Activated CD4-positive, alpha-beta T cell treated with anti-CD3 and anti-CD28 coated beads, Interleukin-2, amount 50 U/mL, for 4 hours (primary cell): ENCODE results near the gene TMEM19.
"Not testable (repeated sequence)": the region's sequence is repeated elsewhere in the genome, so short reads cannot be mapped to it uniquely, and the experiment has no call there.

Experiments used
- DNase-seq, 2 experiments: peaks; one replicate each; pipeline ENCODE4 v3.0.0-alpha.2; 2020

The TMEM19 gene

DNA sequence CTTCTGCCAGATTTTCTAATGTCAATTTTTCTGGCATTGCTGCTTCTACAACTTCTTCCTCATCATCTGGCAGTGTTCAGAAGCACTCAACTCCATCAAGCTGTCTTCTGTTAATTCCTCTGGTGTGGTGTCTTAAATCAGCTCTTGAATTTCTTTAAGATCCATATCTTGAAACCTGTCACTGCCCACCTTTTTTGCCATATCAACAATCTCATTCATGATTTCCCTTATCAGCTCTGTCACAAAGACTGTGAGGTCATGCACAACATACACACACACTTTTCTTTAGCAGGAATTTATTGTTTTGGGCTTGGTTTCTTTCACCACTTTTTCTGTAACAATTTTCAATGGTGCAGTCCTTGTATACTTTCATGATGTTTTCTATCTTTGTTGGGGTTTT, 14.6 kb upstream of the TMEM19 start:
- no peak for DNase-seq

DNA sequence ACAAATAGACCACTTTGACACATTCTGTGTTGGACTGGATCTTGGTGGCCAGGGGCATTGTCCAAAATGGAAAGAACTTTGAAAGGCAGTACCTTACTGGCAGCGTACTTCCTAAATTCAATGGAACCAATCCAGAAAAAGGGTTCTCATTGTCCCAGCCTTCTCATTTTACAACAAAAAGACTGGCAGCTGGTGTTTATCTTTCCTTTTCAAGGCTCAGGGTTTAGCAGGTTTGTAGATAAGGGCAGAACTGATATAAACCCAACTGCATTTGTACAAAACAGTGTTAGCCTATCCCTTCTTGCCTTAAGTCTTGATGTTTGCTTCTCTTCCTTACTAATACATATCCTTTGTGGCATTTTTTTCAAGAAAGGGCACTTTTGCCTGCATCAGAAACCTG, 14.1 kb upstream of the TMEM19 start:
- DNase-seq = no peak

DNA sequence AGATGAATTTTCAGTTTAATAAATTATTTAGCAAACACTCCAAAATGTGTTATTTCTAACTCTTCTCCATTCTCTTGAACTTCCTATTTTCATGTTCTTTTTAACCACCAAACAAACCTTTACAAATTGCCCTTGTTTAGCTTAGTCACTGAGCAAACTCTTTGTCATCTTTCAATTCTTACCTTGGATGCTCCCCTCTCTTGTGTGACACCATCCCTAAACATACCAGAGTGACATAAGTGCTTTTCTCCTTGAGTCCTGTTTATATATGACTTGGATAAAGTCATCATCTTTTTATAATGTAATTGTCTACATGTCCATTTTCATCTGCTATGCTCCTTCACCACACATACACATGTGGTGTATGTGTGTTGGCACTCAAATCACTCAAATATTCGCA, 3.4 kb upstream of the TMEM19 start:
- DNase-seq = no peak

DNA sequence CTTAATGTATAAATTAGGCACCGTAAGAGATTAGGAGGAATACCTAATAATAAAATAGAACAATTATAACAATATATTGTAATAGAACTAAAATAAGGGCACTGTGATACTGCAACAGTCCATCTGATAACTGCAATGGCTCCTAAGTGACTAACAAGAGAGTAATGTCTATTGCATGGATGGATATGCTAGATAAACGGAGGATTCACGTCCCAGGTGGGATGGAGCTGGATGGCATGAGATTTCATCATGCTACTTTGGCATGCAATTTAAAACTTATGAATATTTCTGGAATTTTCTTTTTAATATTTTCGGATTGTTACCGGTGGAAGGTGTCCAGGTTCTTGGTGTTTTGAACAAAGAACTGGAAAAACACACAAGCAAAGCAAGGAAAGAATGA, 2.2 kb upstream of the TMEM19 start:
- DNase-seq = no peak

DNA sequence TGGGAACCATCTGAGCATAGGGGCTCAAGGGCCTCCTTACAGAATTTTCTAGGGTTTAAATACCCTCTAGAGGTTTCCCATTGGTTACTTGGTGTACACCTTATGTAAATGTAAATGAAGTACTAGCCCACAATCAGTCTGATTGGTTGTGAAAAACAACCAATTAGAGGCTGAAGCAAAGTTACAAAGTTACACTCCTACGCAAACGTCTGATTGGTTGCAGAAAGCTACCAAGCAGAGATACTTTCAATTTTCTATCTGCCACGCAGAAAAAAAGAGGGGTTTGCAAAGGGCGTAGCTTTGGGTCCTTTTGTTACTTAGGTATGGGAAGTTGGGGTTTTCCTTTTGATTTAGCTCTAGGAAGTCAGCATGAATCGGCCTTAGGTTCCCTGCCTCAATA, 1.8 kb upstream of the TMEM19 start:
- DNase-seq = no peak

DNA sequence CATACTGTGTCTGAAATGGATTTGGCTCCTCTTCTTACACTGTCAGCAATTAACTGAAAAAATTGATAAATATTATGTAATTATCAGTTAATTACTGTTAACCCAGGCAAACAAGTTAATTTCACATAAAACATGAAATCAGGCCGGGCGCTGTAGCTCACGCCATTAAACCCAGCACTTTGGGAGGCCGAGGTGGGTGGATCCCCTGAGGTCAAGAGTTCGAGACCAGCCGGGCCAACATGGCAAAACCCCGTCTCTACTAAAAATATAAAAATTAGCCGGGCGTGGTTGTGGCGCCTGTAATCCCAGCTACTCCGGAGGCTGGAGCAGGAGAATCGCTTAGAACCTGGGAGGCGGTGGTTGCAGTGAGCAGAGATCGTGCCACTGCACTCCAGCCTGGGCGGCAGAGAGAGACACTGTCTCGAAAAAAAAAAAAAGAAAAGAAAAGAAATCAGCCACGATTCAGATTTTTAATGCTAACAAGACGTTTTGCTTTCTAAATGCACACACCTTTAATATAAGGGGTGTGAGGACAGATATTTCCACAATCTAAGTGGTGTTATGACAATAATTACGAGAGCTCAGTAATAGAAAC, 473 bp upstream of the TMEM19 start:
- DNase-seq = no peak

DNA sequence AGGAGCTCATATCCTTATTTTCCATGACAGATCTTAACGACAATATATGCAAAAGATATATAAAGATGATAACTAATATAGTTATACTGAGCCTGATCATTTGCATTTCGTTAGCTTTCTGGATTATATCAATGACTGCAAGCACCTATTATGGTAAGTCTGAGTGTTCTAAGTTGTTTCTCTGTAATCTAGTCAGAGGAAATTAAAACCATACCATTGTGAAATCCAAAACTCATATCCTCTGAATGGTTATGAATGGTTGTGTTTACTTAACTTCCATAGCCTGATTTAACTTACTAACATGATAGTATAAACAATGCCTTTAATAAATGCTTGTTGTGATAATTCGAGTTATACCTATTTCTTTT, 760 bp downstream of the TMEM19 start:
- DNase-seq = no peak

DNA sequence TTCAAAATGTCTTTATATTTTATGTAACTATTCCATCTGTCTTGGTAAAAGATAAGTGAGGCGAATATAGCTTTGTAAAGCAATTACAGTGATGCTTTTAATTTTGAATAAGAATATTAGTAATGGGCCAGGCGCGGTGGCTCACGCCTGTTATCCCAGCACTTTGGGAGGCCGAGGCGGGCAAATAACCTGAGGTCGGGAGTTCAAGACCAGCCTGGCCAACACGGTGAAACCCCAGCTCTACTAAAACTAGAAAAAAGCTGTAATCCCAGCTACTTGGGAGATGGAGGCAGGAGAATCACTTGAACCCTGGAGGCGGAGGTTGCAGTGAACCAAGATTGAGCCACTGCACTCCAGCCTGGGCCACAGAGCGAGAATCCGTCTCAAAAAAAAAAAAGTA, 1.3 kb downstream of the TMEM19 start:
- not testable (repeated sequence) for DNase-seq

DNA sequence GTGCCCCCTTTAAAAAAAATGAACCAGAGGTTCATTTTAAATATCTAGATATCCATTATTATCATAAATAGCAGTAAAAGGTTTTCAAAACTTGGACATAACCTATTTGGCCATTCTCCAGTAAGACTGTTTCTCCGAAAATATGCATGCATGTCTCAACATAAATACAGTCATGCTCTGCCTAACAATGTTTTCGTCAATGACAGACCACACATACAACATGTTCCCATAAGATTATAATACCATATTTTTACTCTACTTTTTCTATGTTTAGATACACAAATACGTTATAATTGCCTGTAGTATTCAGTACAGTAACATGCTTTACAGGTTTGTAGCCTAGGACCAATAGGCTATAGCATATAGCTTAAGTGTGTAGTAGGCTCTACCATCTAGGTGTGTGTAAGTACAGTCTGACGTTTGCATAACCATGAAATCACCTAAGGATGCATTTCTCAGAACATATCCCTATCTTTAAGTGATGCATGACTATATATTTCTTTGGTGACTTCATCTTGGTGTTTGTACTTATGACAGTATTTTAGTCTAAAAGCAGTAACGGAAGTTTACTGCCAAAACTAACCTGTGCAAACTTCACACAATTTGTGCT, 3.2 kb downstream of the TMEM19 start:
- no peak for DNase-seq

DNA sequence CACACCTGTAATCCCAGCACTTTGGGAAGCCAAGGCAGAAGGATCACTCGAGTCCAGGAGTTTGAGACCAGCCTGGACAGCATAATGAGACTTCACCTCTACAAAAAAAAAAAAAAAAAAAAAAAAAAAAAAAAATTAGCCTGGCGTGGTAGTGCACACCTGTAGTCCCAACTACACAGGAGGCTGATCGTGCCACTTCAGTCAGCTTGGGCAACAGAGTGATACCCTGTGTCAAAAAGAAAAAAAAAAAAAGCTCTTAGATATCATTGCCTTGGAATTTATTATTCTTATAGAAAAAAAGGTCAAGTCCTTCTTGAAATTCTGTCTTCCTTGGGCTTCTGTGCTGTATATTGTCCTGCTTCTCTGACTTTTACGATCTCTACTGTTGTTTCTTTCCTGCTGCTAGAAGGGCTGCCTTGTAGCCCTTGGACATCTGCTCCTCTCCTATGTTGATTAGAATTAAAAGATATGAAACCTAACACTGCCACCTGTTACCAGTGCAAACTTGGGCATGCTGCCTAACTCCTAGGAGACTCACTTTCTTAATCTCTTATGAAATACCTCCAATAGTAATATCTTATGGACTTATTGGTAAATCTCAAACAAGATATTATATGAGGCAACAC, 5.7 kb downstream of the TMEM19 start:
- no peak for DNase-seq

DNA sequence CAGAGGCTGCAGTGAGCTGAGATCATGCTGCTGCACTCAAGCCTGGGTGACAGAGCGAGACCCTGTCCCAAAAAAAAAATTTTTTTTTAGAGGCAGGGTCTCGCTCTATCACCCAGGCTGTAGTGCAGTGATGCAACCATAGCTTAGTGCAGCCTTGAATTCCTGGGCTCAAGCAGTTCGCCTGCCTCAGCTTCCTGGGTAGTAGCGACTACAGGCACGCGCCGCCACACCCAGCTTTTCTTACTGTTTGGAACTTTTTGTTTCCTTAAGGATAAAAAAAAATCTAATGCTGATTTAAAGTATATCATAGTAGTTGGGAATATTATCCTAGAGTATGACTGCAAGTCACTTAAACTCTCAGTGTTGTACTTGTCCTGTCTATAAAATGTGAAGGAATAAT, 7.2 kb downstream of the TMEM19 start:
- DNase-seq = no peak

DNA sequence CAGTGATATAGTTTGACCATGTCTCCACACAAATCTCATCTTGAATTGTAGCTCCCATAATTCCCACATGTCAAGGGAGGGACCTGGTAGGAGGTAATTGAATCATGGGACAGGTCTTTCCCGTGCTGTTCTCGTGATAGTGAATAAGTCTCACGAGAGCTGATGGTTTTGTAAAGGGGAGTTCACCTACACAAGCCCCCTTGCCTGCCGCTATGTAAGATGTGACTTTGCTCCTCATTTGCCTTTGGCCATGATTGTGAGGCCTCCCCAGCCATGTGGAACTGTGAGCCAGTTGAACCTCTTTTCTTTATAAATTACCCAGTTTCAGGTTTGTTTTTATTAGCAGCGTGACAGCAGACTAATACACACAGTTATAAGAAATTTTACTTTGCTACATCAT, 7.8 kb downstream of the TMEM19 start:
- not testable (repeated sequence) for DNase-seq

DNA sequence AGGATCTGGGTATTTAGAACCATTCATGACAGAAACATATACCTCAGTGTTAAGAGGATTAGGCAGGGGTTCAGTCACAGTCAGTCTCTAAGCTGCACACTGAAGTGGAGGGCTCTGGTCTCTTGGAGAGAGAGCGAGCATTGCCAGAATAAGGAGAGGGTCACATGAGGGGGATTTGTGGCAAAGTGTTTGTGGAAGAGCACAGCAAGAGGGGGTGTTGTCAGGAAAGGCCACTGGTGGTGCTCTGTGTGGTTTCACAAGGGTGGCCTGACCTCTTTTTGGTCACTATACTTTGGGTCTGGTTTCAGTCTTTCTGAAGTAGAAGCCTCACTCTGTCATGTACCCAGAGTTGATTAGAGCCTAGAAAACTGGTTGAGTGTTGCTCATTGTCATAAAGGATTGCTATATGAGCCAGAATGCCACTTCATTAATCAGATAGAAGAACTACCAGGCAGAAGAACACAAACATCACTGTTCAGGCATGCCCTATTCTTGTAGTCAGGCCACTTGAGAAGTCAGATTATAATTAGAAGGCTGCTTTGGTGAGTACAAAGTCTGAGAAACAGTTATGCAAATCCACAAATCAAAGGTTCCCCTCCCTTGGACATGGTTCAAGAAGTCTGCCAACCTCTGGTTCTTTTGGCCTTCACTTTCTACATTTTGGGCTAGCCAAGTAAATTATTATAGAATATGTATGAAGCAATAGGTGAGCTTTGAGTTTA, 8.4 kb downstream of the TMEM19 start:
- no peak for DNase-seq

DNA sequence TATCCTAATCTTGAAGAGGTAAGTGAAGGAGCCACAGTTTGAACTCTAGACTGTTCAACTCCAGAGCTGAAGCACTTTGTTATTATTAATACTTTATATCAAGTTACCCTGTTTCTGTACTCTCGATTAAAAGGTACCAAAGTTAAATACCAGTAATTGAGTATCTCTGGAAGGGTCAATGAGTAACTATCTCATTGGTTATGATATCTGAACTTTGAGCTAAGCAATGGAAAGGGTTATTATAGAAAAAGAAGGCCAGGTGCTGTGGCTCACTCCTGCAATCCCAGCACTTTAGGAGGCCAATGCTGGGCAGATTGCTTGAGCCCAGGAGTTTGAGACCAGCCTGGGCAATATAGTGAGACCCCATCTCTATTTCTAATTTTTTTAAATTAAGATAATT, 9.9 kb downstream of the TMEM19 start:
- DNase-seq = no peak

DNA sequence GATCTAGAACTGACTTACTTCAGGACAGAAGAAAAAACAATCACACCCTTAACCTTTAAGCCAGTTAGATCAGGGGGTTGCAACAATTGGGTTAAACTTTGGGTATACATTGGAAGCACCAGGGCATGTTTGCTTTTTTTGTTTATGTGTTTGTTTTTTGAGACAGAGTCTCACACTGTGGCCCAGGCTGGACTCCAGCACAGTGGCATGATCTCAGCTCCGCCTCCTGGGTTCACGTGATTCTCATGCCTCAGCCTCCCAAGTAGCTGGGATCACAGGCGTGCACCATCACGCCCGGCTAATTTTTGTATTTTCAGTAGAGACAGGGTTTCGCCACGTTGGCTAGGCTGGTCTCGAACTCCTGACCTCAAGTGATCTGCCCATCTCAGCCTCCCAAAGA, 16.3 kb downstream of the TMEM19 start:
- not testable (repeated sequence) for DNase-seq

DNA sequence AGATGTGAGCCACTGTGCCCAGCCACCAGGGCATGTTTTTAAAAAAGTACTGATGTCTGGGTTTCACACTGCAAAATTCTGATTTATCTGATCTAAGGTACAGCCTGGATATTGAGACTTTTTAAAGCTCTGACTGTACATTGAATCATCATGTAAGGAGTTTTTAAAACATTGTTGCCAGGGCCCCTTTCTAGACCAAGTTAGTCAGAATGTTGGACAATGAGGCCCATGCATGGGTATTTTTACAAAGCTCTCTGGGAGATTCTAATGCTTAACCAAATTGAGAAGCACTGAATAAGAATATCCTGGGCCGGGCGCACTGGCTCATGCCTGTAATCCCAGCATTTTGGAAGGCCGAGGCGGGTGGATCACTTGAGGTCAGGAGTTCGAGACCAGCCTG, 16.7 kb downstream of the TMEM19 start:
- DNase-seq = no peak

DNA sequence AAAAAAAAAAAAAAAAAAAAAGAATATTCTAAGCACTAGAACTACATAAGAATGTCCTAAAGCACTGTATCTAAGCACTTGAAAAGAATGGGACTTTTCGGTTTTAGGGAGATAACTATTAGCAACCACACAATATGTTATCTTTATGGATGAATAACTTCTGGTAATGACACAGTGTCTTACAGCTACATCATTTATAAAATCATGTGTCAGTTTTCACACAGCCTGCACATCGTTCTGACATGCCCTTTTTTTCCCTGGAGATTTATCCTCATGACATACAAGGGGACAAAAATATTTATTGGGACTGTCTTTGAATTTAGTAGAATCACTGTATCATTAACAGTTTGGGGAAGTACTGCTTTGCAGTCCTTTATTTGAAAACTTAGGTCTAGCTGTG, 17.3 kb downstream of the TMEM19 start:
- DNase-seq = no peak

DNA sequence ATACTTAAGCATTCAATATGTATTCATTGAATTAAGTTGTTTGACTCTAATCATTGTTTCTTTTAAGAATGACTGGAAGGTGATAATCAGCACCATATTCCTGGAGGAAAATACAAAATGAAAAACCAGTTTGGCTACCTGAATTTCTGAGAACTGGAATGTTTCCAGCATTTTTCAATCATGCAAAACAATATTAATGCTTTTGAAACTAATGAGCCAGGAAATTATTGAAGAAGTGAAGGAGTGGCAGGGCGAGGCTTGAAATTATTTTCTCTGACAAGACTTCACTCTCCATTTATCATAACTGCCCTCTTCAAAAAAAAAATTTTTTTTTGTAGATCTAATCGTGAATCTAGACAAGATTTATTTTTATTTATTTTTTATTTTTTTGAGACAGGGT, 19.0 kb downstream of the TMEM19 start:
- DNase-seq = no peak

DNA sequence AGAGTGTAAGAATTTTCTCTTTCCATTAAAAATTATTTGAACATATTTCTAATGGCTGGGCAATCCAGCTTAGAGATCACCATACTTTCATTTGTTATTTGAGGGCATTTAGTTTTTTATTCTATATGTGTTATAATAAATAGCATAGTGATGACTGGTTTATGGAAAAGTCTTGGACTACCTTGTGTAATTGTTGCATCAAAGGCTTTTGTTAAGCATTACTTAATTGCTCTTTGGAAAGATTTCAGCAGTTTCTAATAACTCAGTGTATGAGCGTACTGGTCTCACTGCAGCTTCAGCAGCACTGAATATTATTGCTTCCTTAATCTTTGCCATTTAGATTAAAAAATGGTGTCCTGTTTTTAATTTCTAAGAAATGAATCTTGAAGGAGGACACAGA, 22.8 kb downstream of the TMEM19 start:
- no peak for DNase-seq

DNA sequence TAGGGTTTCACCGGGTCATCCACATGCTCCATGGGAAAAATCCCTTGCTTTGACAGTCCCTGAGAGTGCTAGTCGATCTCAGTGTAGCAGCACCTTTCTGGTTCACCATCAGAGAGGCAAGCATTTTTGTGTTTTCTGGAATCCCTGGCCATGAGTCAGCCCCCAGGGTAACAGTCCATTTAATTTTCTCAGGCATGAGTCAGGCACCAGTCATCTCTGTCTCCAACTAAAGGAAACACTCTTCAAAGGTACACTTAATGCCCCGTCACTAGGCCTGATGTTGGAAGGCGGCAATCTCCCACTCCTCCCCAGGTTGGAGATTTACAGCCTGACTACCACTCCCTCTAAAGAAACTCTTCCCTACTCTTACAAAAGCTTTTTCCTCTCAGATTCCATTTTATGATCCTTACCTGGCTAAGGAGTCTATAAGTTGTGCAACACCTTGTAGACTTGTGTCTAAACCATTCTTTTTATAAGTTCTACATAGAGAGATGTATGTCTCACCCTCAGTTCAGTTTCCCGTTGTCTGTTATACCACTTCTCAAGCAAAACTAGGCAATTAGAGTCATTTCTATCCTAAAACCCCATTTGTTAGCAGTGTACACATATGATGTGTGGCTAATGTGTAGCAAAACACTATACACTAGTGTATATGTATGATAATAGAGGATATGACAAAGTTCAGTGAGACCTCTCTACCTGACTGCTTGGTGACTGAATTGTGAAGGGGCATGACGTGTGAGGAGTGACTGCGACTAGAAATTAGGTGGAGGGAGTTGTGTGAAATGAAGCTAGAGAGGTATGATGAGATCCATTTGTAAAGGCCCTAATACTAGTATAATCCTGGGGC, 24.6 kb downstream of the TMEM19 start:
- no peak for DNase-seq

DNA sequence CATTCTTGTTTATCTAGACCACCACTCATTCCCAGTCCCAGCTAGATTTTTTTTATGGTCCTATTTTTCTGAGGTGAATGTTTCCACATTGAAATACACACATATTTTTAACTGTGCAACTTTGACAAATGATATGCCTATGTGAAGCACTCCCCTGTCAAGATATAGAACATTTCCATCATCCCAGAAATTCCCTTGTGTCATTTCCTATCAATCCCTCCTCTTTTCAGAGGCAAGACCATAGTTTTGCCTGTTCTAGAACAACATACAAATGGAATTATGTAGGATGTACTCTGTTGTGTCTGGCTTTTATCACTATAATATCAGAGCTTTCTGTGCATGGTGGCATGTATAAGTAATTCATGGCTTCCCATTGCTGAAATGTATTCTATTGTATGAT, 32.7 kb downstream of the TMEM19 start:
- DNase-seq = no peak

DNA sequence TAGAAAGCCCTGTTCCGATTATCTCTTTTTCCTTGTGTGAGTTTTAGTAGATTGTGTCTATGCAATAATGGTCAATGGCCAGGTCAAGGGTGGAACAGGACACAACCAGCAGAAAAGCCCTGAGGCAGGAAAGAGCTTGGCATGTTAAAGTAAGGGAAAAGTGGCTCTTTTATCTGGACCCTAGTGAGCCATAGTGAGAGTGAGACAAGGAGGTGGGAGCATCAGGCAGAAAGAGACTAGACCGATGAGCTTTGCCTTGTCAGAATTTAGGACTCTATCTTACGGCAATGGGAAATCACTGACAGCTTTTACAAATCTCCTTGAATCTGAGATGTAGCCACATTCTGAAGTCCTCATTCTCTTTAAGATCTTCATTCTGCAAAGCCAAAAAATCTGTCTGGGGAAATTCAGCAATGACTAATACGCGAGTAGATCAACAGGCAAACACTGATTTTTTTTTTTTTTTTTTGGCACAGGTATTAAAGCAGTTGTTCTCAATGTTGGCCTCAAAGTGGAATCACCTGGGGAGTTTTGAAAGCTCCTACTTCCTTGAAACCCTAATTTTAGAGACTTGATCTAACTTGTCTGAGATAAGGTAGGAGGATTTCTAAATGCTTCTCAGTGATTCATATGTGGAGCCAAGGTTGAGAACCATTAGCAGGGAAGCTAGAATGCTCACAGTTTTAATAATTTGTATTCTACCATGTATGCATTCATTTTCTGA, 33.9 kb downstream of the TMEM19 start:
- no peak for DNase-seq
